Calu3 (cell line): ENCODE data around the gene CPNE5. TPM values are rescaled to one million over a fixed set of nuclear protein-coding genes. Genes with fewer than 3 reads are reported as not detected.

Experiments
- BruUV-seq: library from RNA; stranded (reverse); fragments of 400-500 nt; replicated peaks from 2 replicates; lab custom pipeline; 2021; lab: Mats Ljungman, UMichigan
- CTCF ChIA-PET: fragments of 300-600 bp; sonication (Branson Sonifier 250); formaldehyde crosslinking; loops from one replicate; lab custom pipeline; 2022; ENCODE audit warnings: antibody characterized with exemption; lab: Charles Lee
- DNase-seq: peaks from one replicate; pipeline ENCODE4 v3.0.0; 2022
- H3K27ac Mint-ChIP-seq: one replicate; pipeline ENCODE4 v1.8.0; 2022; ENCODE audit warnings: mixed read lengths; ENCODE audit not compliant: unreplicated experiment
- H3K27me3 Mint-ChIP-seq: one replicate; pipeline ENCODE4 v1.8.0; 2022; ENCODE audit warnings: mixed read lengths; ENCODE audit not compliant: unreplicated experiment
- H3K36me3 Mint-ChIP-seq: one replicate; pipeline ENCODE4 v1.8.0; 2022; ENCODE audit warnings: mild to moderate bottlenecking, moderate library complexity, mixed read lengths; ENCODE audit not compliant: insufficient read depth, unreplicated experiment
- H3K4me1 Mint-ChIP-seq: one replicate; pipeline ENCODE4 v1.8.0; 2022; ENCODE audit warnings: mild to moderate bottlenecking, low read depth, mixed read lengths; ENCODE audit not compliant: unreplicated experiment
- H3K4me3 Mint-ChIP-seq: one replicate; pipeline ENCODE4 v1.8.0; 2022; ENCODE audit warnings: mild to moderate bottlenecking, low read depth, moderate library complexity, mixed read lengths; ENCODE audit not compliant: unreplicated experiment
- H3K9me3 Mint-ChIP-seq: one replicate; pipeline ENCODE4 v1.8.0; 2022; ENCODE audit warnings: low read depth, mixed read lengths; ENCODE audit not compliant: unreplicated experiment
- intact Hi-C: fragments of 100-400 bp; cut with micrococcal nuclease; formaldehyde crosslinking; loops from one replicate; pipeline ENCODE4 v1.10.0; 2022; ENCODE audit not compliant: unreplicated experiment
- total RNA-seq: library from RNA; stranded (reverse); gene quantifications from 2 replicates; pipeline ENCODE4 v1.2.3, GENCODE V29; 2022
- TF ChIP-seq, protein P1 (sequence below): fragments of 200-600 bp; IDR thresholded peaks from one replicate; pipeline ENCODE4 v1.8.0; 2022; ENCODE audit warnings: antibody characterized with exemption; ENCODE audit not compliant: unreplicated experiment

The CPNE5 gene
- total RNA-seq, 1 experiment from 2014 or later, result not detected

DNA sequence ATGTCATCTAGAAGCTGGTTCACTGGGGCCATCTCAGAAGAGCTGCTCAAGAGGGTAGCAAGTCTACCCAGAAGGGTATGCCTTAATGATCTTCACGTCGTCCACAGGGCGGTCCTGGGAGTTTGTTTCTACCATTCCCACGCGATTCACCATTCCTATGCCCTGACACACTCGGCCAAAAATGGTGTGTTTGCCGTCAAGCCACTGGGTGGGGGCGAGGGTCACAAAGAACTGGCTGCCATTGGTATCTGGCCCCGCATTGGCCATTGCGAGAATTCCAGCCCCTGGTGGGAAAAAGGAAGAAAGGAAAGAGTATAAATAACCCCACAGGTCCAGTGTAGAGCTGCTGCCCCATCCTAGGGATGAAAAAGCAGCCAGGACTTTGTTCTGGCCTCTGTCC lies 16.5 kb upstream of the CPNE5 start:
- CTCF ChIA-PET, result no interaction called here
- intact Hi-C loops, result no loop called here

GRCh38 chr6:36853325-36853724 lies 14.1 kb upstream of the CPNE5 start:
- intact Hi-C loops, result loop anchor here (5.0 kb wide), 2 partner anchors 71 to 236 kb away; no protein-coding TSS in a partner anchor
- BruUV-seq, result no TSS peak
- Mint-ChIP-seq H3K27ac (peak overlapping the region; percentile 69), H3K27me3 (no peaks in the 10 kb centered on the region), H3K36me3 (peaks cover 21% of the 10 kb centered on the region), H3K4me3 (no peak overlapping the region), H3K4me1 (peaks cover 37% of the 10 kb centered on the region), H3K9me3 (no peaks in the 10 kb centered on the region)
- TF ChIP-seq, protein P1, sequence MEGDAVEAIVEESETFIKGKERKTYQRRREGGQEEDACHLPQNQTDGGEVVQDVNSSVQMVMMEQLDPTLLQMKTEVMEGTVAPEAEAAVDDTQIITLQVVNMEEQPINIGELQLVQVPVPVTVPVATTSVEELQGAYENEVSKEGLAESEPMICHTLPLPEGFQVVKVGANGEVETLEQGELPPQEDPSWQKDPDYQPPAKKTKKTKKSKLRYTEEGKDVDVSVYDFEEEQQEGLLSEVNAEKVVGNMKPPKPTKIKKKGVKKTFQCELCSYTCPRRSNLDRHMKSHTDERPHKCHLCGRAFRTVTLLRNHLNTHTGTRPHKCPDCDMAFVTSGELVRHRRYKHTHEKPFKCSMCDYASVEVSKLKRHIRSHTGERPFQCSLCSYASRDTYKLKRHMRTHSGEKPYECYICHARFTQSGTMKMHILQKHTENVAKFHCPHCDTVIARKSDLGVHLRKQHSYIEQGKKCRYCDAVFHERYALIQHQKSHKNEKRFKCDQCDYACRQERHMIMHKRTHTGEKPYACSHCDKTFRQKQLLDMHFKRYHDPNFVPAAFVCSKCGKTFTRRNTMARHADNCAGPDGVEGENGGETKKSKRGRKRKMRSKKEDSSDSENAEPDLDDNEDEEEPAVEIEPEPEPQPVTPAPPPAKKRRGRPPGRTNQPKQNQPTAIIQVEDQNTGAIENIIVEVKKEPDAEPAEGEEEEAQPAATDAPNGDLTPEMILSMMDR, result no peak
- CTCF ChIA-PET, result interaction anchor here (0.9 to 2.1 kb wide), 3 partner anchors 21 to 165 kb away, joined by 4 to 7 read pairs (median 4); partner anchors contain the start of gene PPIL1
- DNase-seq, result no peak

More for the DNA sequence above, 16.5 kb upstream of the CPNE5 start:
- Mint-ChIP-seq H3K27me3 (no peaks in the 10 kb centered on the region), H3K27ac (no peak overlapping the region), H3K9me3 (no peaks in the 10 kb centered on the region), H3K36me3 (peaks cover 21% of the 10 kb centered on the region), H3K4me1 (peaks cover 21% of the 10 kb centered on the region), H3K4me3 (no peak overlapping the region)
- no TSS peak for BruUV-seq
- no peak for DNase-seq
- TF ChIP-seq, protein P1, result no peak

- DNase-seq, result no peak
Observed at GRCh38 chr6:36852481-36853147, 13.4 kb upstream of the CPNE5 start.

GRCh38 chr6:36851626-36852025 lies 12.4 kb upstream of the CPNE5 start:
- no peak overlapping the region for H3K4me3 Mint-ChIP-seq
- no peak for DNase-seq
- intact Hi-C loops, result loop anchor here (1.0 to 5.0 kb wide), 3 partner anchors 69 to 234 kb away; no protein-coding TSS in a partner anchor
- peaks cover 21% of the 10 kb centered on the region for H3K36me3 Mint-ChIP-seq
- H3K9me3 Mint-ChIP-seq, result no peaks in the 10 kb centered on the region
- TF ChIP-seq, protein P1, result no peak
- BruUV-seq, result no TSS peak
- peaks cover 41% of the 10 kb centered on the region for H3K4me1 Mint-ChIP-seq
- no peaks in the 10 kb centered on the region for H3K27me3 Mint-ChIP-seq
- CTCF ChIA-PET, result interaction anchor here (0.6 to 3.2 kb wide), 11 partner anchors 13 to 551 kb away, joined by 3 to 15 read pairs (median 4); no protein-coding TSS in a partner anchor
- no peak overlapping the region for H3K27ac Mint-ChIP-seq

More at GRCh38 chr6:36852481-36853147, 13.4 kb upstream of the CPNE5 start:
- Mint-ChIP-seq H3K36me3 (peaks cover 21% of the 10 kb centered on the region), H3K4me1 (peaks cover 41% of the 10 kb centered on the region), H3K27me3 (no peaks in the 10 kb centered on the region), H3K27ac (peak overlapping the region; percentile 69), H3K4me3 (no peak overlapping the region), H3K9me3 (no peaks in the 10 kb centered on the region)
- BruUV-seq, result no TSS peak
- CTCF ChIA-PET, result interaction anchor here (0.9 to 2.3 kb wide), 8 partner anchors 12 to 165 kb away, joined by 3 to 10 read pairs (median 4); partner anchors contain the start of gene PPIL1
- TF ChIP-seq, protein P1, result no peak
- intact Hi-C loops, result loop anchor here (5.0 kb wide), 2 partner anchors 70 to 235 kb away; no protein-coding TSS in a partner anchor
